H9 (cell line): ENCODE data around the gene SULT2B1. TPM values are rescaled to one million over a fixed set of nuclear protein-coding genes. Genes with fewer than 3 reads are reported as not detected.

Source experiments
- DNase-seq: peaks from one replicate; pipeline ENCODE4 v3.0.0-alpha.2; 2017
- H2AFZ ChIP-seq: one replicate; pipeline ENCODE4 v1.6.1; 2013; ENCODE audit warnings: mild to moderate bottlenecking, low read length, control low read depth, moderate library complexity
- H2AK5ac ChIP-seq: 2 replicates; pipeline ENCODE4 v1.6.1; 2013; ENCODE audit warnings: low read length, control low read depth, mixed read lengths; ENCODE audit not compliant: insufficient read length
- H2BK120ac ChIP-seq: one replicate; pipeline ENCODE4 v1.6.1; 2013; ENCODE audit warnings: low read depth, mild to moderate bottlenecking, low read length, control low read depth, inconsistent platforms; ENCODE audit not compliant: poor library complexity, severe bottlenecking
- H2BK12ac ChIP-seq: 2 replicates; pipeline ENCODE4 v1.6.1; 2013; ENCODE audit warnings: low read length, control low read depth, mixed read lengths, low read depth; ENCODE audit not compliant: insufficient read length
- H2BK15ac ChIP-seq: 2 replicates; pipeline ENCODE4 v1.6.1; 2013; ENCODE audit warnings: low read depth, low read length, control low read depth
- H2BK20ac ChIP-seq: one replicate; pipeline ENCODE4 v1.6.1; 2013; ENCODE audit warnings: low read depth, mild to moderate bottlenecking, low read length, control low read depth, inconsistent platforms; ENCODE audit not compliant: poor library complexity, severe bottlenecking
- H2BK5ac ChIP-seq: 2 replicates; pipeline ENCODE4 v1.6.1; 2013; ENCODE audit warnings: low read length, control low read depth, mixed read lengths; ENCODE audit not compliant: insufficient read length
- H3K14ac ChIP-seq: 2 replicates; pipeline ENCODE4 v1.6.1; 2013; ENCODE audit warnings: low read length, control low read depth; ENCODE audit not compliant: insufficient read depth
- H3K18ac ChIP-seq: 2 replicates; pipeline ENCODE4 v1.6.1; 2013; ENCODE audit warnings: low read depth, mild to moderate bottlenecking, mixed read lengths, low read length, control low read depth; ENCODE audit not compliant: insufficient read length
- H3K23ac ChIP-seq: 2 replicates; pipeline ENCODE4 v1.6.1; 2013; ENCODE audit warnings: low read length, control low read depth, mixed read lengths, low read depth; ENCODE audit not compliant: insufficient read length
- H3K23me2 ChIP-seq: 2 replicates; pipeline ENCODE4 v1.6.1; 2013; ENCODE audit warnings: low read depth, mild to moderate bottlenecking, mixed read lengths, low read length, control low read depth; ENCODE audit not compliant: insufficient read length, poor library complexity, severe bottlenecking
- H3K27ac ChIP-seq: 2 replicates; pipeline ENCODE4 v1.5.1; 2013; ENCODE audit warnings: low read length, control low read depth, mixed read lengths, low read depth; ENCODE audit not compliant: insufficient read length
- H3K27me3 ChIP-seq: 2 replicates; pipeline ENCODE4 v1.6.1; 2013; ENCODE audit warnings: low read length, control low read depth, inconsistent platforms; ENCODE audit not compliant: insufficient read depth
- H3K4ac ChIP-seq: 2 replicates; pipeline ENCODE4 v1.6.1; 2013; ENCODE audit warnings: low read depth, mild to moderate bottlenecking, control low read depth, inconsistent platforms, low read length, moderate library complexity
- H3K4me1 ChIP-seq: 2 replicates; pipeline ENCODE4 v1.6.1; 2013; ENCODE audit warnings: low read length, control low read depth, inconsistent platforms; ENCODE audit not compliant: insufficient read depth
- H3K4me2 ChIP-seq: 2 replicates; pipeline ENCODE4 v1.6.1; 2013; ENCODE audit warnings: low read length, control low read depth, mixed read lengths; ENCODE audit not compliant: insufficient read length, insufficient read depth
- H3K56ac ChIP-seq: 2 replicates; pipeline ENCODE4 v1.6.1; 2013; ENCODE audit warnings: low read depth, mild to moderate bottlenecking, mixed read lengths, low read length, control low read depth; ENCODE audit not compliant: insufficient read length
- H3K79me1 ChIP-seq: 2 replicates; pipeline ENCODE4 v1.6.1; 2013; ENCODE audit warnings: low read depth, mild to moderate bottlenecking, moderate library complexity, low read length, control low read depth, inconsistent platforms; ENCODE audit not compliant: insufficient read depth, poor library complexity, severe bottlenecking
- H3K79me2 ChIP-seq: 2 replicates; pipeline ENCODE4 v1.6.1; 2013; ENCODE audit warnings: low read length, control low read depth, inconsistent platforms; ENCODE audit not compliant: insufficient read depth
- H3K9ac ChIP-seq: 2 replicates; pipeline ENCODE4 v1.6.1; 2013; ENCODE audit warnings: low read length, control low read depth, mixed read lengths; ENCODE audit not compliant: insufficient read length; ENCODE audit errors: extremely low read depth
- H3K9me3 ChIP-seq: one replicate; pipeline ENCODE4 v1.6.1; 2013; ENCODE audit warnings: low read depth, low read length, inconsistent platforms; ENCODE audit not compliant: control insufficient read depth
- H3T11ph ChIP-seq: one replicate; pipeline ENCODE4 v1.6.1; 2013; ENCODE audit warnings: mild to moderate bottlenecking, low read length, control low read depth, inconsistent platforms
- H4K20me1 ChIP-seq: one replicate; pipeline ENCODE4 v1.6.1; 2013; ENCODE audit not compliant: control insufficient read depth, insufficient read length, insufficient read depth
- H4K5ac ChIP-seq: 2 replicates; pipeline ENCODE4 v1.6.1; 2013; ENCODE audit warnings: low read depth, mild to moderate bottlenecking, mixed read lengths, low read length, control low read depth; ENCODE audit not compliant: insufficient read length
- H4K8ac ChIP-seq: replicated peaks from 2 replicates; pipeline ENCODE4 v1.6.1; 2013; ENCODE audit warnings: low read length, control low read depth, mixed read lengths, low read depth; ENCODE audit not compliant: insufficient read length
- H4K91ac ChIP-seq: 2 replicates; pipeline ENCODE4 v1.6.1; 2013; ENCODE audit warnings: low read depth, mild to moderate bottlenecking, moderate library complexity, mixed read lengths, low read length, control low read depth; ENCODE audit not compliant: insufficient read length
- H3K27ac Mint-ChIP-seq, 3 experiments: 2 replicates in 2 of 3; 3 replicates in 1 of 3; pipeline ENCODE4 v1.8.0; 2020 to 2021; ENCODE audit warnings: mixed read lengths in 3 of 3, mild to moderate bottlenecking in 1 of 3, moderate library complexity in 1 of 3
- H3K27me3 Mint-ChIP-seq: 2 replicates; pipeline ENCODE4 v1.8.0; 2021; ENCODE audit warnings: low read depth, mild to moderate bottlenecking, moderate library complexity, mixed read lengths
- H3K36me3 Mint-ChIP-seq, 3 experiments: 2 replicates in 2 of 3; 3 replicates in 1 of 3; pipeline ENCODE4 v1.8.0; 2020 to 2021; ENCODE audit warnings: low read depth in 3 of 3, mixed read lengths in 3 of 3; ENCODE audit not compliant: insufficient read depth in 1 of 3
- H3K4me1 Mint-ChIP-seq, 2 experiments: 2 replicates each; pipeline ENCODE4 v1.8.0; 2020; ENCODE audit warnings: mixed read lengths in 2 of 2
- H3K4me3 Mint-ChIP-seq, 2 experiments: 2 replicates in 1 of 2; 3 replicates in 1 of 2; pipeline ENCODE4 v1.8.0; 2020 to 2021; ENCODE audit warnings: mild to moderate bottlenecking in 2 of 2, mixed read lengths in 2 of 2, moderate library complexity in 1 of 2
- H3K9me3 Mint-ChIP-seq, 2 experiments: 2 replicates in 1 of 2; 3 replicates in 1 of 2; pipeline ENCODE4 v1.8.0; 2020; ENCODE audit warnings: mild to moderate bottlenecking in 2 of 2, mixed read lengths in 2 of 2, moderate library complexity in 1 of 2
- WGBS: extraction: QIAGEN DNeasy Blood & Tissue Kit; methylation state at CpG from one replicate; pipeline ENCODE4 v1.1.7; 2013; ENCODE audit warnings: missing lambda C conversion rate, low lambda C conversion rate, mixed read lengths; ENCODE audit not compliant: insufficient read length; ENCODE audit errors: extremely low coverage; 5-methylcytosine and 5-hydroxymethylcytosine counted together
- total RNA-seq: library from RNA; stranded (reverse); gene quantifications from 2 replicates; pipeline ENCODE4 v1.2.1, GENCODE V29; 2021
- TF ChIP-seq, protein P1 (sequence below): fragments of 200-600 bp; sonication (generic); conservative IDR thresholded peaks from 3 replicates; pipeline ENCODE4 v1.8.0; 2021; ENCODE audit warnings: antibody characterized with exemption, mild to moderate bottlenecking

SULT2B1 gene
- total RNA-seq, 1 experiment from 2014 or later: 1.7 TPM

- peaks cover 0 to 5% (median 4%) of the 10 kb centered on the region in 3 experiments; a peak in 3 of 7 replicates for H3K36me3 Mint-ChIP-seq
- H3K14ac ChIP-seq: no peak overlapping the region
- H3K27ac ChIP-seq: no peak overlapping the region
- H3K18ac ChIP-seq: no peak overlapping the region
- no peak overlapping the region for H2BK5ac ChIP-seq
- no peak overlapping the region for H3K56ac ChIP-seq
- H2BK15ac ChIP-seq: no peak overlapping the region
- no peak overlapping the region for H3K4me3 Mint-ChIP-seq
- peaks cover 16% of the 10 kb centered on the region for H3K23me2 ChIP-seq
- H3K4ac ChIP-seq: no peak overlapping the region
- H2BK120ac ChIP-seq: no peak overlapping the region
- no peak overlapping the region for H4K8ac ChIP-seq
- no peak overlapping the region for H2BK20ac ChIP-seq
- H3K9me3 Mint-ChIP-seq: peaks cover 0 to 4% of the 10 kb centered on the region in 2 experiments; a peak in 2 of 5 replicates
- no peaks in the 10 kb centered on the region for H3K79me2 ChIP-seq
- H3K4me2 ChIP-seq: no peak overlapping the region
- no peak overlapping the region for H3T11ph ChIP-seq
- no peak overlapping the region for H2AFZ ChIP-seq
- H3K27me3 ChIP-seq: no peaks in the 10 kb centered on the region
- no peaks in the 10 kb centered on the region for H3K9me3 ChIP-seq
- TF ChIP-seq, protein P1, sequence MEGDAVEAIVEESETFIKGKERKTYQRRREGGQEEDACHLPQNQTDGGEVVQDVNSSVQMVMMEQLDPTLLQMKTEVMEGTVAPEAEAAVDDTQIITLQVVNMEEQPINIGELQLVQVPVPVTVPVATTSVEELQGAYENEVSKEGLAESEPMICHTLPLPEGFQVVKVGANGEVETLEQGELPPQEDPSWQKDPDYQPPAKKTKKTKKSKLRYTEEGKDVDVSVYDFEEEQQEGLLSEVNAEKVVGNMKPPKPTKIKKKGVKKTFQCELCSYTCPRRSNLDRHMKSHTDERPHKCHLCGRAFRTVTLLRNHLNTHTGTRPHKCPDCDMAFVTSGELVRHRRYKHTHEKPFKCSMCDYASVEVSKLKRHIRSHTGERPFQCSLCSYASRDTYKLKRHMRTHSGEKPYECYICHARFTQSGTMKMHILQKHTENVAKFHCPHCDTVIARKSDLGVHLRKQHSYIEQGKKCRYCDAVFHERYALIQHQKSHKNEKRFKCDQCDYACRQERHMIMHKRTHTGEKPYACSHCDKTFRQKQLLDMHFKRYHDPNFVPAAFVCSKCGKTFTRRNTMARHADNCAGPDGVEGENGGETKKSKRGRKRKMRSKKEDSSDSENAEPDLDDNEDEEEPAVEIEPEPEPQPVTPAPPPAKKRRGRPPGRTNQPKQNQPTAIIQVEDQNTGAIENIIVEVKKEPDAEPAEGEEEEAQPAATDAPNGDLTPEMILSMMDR: no peak
- H3K27ac Mint-ChIP-seq: no peak overlapping the region
- no peak overlapping the region for H3K9ac ChIP-seq
- no peaks in the 10 kb centered on the region for H4K20me1 ChIP-seq
- H4K5ac ChIP-seq: no peak overlapping the region
- H3K4me1 Mint-ChIP-seq: peaks cover 18% of the 10 kb centered on the region in 2 experiments
- H3K27me3 Mint-ChIP-seq: peaks cover 3% of the 10 kb centered on the region
- H2AK5ac ChIP-seq: no peak overlapping the region
- WGBS: no CpG with 5 or more reads among the region's 2 CpGs
- H4K91ac ChIP-seq: no peak overlapping the region
- H3K79me1 ChIP-seq: no peaks in the 10 kb centered on the region
- H3K4me1 ChIP-seq: no peaks in the 10 kb centered on the region
- no peak overlapping the region for H2BK12ac ChIP-seq
- no peak overlapping the region for H3K23ac ChIP-seq
- no peak for DNase-seq
These were observed 96.2 kb downstream of the SULT2B1 start for GRCh38 chr19:48648134-48648533.

Other genes starting within 250 kb of the SULT2B1 start
- gene EMP3, start 226.6 kb upstream of the SULT2B1 start, total RNA-seq: 9.6 and 13.2 TPM in 2 replicates
- 15.2 and 16.0 TPM in 2 replicates for gene TMEM143, start 188.2 kb upstream of the SULT2B1 start, total RNA-seq
- 0.31 TPM in 1 of 2 replicates, not detected in the other for gene SYNGR4, start 187.8 kb upstream of the SULT2B1 start, total RNA-seq
- 195 and 198 TPM in 2 replicates for gene KDELR1, start 160.6 kb upstream of the SULT2B1 start, total RNA-seq
- gene GRIN2D, start 158.5 kb upstream of the SULT2B1 start, total RNA-seq: 5.9 and 6.2 TPM in 2 replicates
- gene GRWD1, start 106.2 kb upstream of the SULT2B1 start, total RNA-seq: 92.0 and 94.6 TPM in 2 replicates
- gene KCNJ14, start 96.6 kb upstream of the SULT2B1 start, total RNA-seq: 1.1 and 1.2 TPM in 2 replicates
- gene CYTH2, start 82.8 kb upstream of the SULT2B1 start, total RNA-seq: 97.1 and 103 TPM in 2 replicates
- gene LMTK3, start 40.3 kb upstream of the SULT2B1 start, total RNA-seq: 14.4 and 15.2 TPM in 2 replicates
- not detected in 2 replicates for gene SPACA4, start 54.6 kb downstream of the SULT2B1 start, total RNA-seq
- gene FAM83E, start 62.9 kb downstream of the SULT2B1 start, total RNA-seq: 9.2 and 9.5 TPM in 2 replicates
- 1,855 and 1,874 TPM in 2 replicates for gene RPL18, start 67.0 kb downstream of the SULT2B1 start, total RNA-seq
- gene SPHK2, start 67.3 kb downstream of the SULT2B1 start, total RNA-seq: 55.0 and 57.2 TPM in 2 replicates
- gene DBP, start 85.2 kb downstream of the SULT2B1 start, total RNA-seq: 11.4 and 12.6 TPM in 2 replicates
- 102 and 107 TPM in 2 replicates for gene CA11, start 94.0 kb downstream of the SULT2B1 start, total RNA-seq
- gene NTN5, start 120.8 kb downstream of the SULT2B1 start, total RNA-seq: 0.33 and 0.55 TPM in 2 replicates
- 11.4 and 13.2 TPM in 2 replicates for gene FUT2, start 143.8 kb downstream of the SULT2B1 start, total RNA-seq
- 1.4 and 1.6 TPM in 2 replicates for gene MAMSTR, start 167.6 kb downstream of the SULT2B1 start, total RNA-seq
- 2.4 and 2.8 TPM in 2 replicates for gene RASIP1, start 188.4 kb downstream of the SULT2B1 start, total RNA-seq
- 2.6 and 3.7 TPM in 2 replicates for gene IZUMO1, start 194.7 kb downstream of the SULT2B1 start, total RNA-seq
- 15.9 and 16.1 TPM in 2 replicates for gene FUT1, start 200.5 kb downstream of the SULT2B1 start, total RNA-seq
- 0.55 and 0.90 TPM in 2 replicates for gene FGF21, start 203.4 kb downstream of the SULT2B1 start, total RNA-seq